UCSD-AML1 (cell line): ENCODE data around the gene ARAP2.

Experiments used
- DNase-seq: peaks from one replicate; lab custom pipeline; 2025; ENCODE audit not compliant: unreplicated experiment; lab: John Stamatoyannopoulos, UW

Gene ARAP2

GRCh38 chr4:36051634-36052033, 192.7 kb downstream of the ARAP2 start:
- DNase-seq, result no peak

GRCh38 chr4:36046026-36046425, 198.3 kb downstream of the ARAP2 start:
- no peak for DNase-seq

DNA sequence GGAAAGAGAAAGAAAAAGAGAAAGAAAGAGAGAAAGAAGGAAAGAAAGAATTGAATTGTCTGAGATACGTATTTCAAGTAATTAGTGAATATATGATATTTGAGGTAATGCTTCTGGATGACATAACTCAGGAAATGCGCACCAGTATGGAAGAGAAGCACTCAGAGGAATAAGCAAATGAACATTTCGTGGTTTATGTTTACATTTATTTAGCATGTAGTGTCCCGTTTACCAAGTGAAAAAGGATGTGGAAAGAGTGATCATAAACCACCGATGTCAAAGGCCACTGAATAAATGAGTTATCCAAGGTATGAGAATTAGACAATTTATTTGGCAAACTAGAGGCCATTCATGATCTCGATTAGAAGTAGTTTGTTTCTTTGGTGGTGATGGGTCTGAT, 200.4 kb downstream of the ARAP2 start:
- no peak for DNase-seq

GRCh38 chr4:36043241-36043640, 201.1 kb downstream of the ARAP2 start:
- DNase-seq, result no peak

DNA sequence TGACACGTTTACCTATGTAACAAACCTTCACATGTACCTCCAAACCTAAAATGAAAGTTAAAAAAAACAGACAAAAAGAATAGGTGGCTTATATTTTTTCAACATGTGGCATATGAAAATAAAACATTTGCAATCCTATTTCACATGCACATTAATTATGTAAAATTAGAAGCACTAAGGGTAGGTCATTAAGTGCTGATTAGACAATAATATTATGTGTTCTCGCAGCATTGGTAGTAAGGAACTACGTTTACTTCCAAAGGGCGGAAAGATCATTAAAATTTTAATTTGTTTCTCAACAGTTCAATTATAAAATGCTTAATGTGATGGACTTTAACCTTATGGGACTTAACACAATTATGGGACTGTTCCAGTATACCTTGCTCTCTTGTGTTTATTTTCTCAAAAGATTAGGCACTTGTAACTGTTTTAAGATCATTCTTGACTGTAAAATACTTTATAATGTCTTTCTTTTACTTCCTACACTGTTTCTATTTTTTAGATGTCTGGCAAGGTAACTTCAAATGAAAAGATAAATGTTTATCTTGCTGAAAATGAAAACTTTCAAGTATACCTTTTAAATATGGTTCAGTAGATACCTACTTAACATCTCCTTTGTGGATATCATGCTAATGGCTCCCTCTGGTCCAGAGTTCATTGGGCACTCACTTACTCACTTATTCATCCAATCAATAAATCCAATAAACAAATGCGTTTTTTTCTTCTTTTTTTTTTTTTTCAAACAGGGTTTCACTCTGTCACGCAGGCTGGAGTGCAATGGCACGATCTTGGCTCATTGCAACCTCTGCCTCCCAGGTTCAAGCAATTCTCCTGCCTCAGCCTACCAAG, 202.0 kb downstream of the ARAP2 start:
- DNase-seq, result no peak

DNA sequence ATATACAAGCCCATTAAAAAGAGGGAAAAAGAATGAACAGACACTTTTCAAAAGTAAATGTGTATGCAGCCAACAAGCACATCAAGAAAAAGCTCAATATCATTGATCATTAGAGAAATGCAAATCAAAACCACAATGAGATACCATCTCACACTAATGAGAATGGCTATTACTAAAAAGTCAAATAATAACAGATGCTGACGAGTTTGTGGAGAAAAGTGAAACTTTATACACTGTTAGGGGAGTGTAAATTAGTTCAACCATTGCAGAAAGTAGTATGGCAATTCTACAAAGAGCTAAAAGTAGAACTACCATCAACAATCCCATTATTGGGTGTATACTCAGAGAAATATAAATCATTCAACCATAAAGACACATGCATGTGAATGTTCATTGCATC, 203.0 kb downstream of the ARAP2 start:
- DNase-seq, result no peak

GRCh38 chr4:36039026-36039425, 205.3 kb downstream of the ARAP2 start:
- DNase-seq, result no peak

- DNase-seq, result no peak
These were observed 205.8 kb downstream of the ARAP2 start for GRCh38 chr4:36038491-36038890.

DNA sequence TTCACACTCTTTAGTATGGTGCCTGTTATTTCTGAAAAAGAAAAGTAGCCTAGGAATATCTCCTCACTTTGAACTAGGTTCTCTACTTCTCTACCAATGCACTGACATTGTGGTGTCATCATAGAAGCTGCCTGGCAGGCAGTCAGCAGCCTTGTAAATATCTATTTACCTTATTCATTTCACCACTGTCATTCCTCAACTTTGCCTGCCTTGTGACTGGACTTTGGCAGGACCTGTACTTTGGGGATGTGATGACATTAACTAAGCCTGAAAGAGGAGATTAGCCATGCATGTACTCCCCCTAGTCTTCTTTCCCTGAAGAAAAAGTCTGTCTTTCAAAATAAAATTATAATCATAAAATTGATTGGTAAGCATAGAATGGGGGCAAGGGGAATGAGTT, 207.2 kb downstream of the ARAP2 start:
- DNase-seq, result no peak

GRCh38 chr4:36029951-36030350, 214.4 kb downstream of the ARAP2 start:
- no peak for DNase-seq

DNA sequence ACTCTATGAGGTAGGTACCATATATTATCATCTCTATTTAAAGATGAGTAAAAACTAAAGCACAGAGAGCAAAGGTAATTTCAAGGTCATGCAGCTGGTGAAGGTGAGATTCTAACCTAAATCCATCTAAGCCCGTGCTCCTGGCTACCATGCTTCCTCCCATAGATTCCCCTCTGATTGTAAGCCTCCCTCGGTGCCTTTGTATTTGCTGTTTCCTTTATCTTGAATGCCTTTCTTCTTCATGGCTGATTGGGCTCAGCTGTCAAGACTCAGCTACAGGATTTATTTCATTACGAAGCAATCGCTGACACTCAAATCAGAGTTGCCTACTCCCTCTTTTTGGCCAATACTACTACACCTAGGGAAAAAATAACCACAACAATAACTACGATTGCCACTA, 217.1 kb downstream of the ARAP2 start:
- no peak for DNase-seq

DNA sequence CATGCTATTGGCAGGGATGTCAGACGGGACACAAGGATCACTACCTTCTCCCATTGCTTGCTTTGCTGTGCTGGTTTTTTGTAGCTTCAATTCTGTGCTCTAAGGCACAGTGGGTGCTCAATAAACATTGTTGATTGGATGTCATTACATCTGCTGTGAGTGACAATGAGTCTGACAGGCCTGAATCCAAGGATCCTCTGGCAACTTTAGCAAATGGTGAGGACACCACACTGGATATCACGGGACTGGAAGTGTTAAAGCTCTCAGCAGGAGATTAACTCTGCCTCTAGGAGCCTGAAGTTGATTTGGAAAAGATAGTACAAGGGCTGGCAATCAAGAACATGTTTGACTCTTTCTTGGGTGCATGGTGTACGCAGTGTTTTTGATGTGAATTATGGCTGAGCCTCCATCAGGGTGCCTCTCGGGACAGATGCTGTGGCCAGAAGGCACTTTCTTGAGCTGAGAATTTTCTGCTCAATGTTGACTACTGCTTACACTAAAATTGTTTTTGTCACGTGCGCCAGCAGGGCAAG, 217.9 kb downstream of the ARAP2 start:
- no peak for DNase-seq

DNA sequence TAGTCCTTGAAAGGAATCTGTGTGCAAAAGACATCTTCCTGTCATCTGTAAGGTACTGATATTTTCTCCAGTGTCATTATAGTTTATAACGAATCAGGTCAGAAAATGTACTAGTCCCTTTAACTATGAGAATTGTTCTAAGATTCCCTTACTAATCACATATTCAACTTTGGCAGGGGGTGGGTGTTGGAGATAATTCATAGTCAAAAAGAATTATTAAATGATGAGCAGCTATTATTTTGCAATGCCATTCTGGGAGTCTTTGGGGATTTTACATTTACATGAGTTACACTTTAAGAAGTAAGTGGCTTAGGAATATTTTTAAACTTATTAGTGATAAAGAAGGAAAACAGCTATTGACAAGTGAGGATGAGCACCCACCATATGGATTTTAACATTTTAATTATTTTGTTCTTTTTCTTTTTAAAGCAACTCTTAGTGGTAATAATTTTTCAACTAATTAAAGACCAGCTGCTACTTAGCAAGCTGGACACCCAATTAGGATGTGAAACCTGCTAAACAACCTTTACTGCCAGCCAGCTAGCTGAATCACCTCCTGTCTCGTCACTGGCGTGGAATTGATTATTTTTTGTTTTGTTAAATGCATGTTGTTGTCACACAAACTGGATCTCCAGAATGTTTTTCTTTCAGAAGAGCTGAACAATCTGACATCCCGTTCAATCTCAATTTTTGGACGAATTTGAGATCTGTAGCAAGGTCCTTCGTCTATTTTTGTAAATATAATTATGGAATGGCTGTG, 219.2 kb downstream of the ARAP2 start:
- DNase-seq, result no peak

- DNase-seq, result no peak
These were observed 224.0 kb downstream of the ARAP2 start for GRCh38 chr4:36020351-36020750.
